ENCODE measurements around the gene YES1. TPM values are rescaled to one million over a fixed set of nuclear protein-coding genes. Genes with fewer than 3 reads are reported as not detected.

Gene YES1
- total and polyA plus RNA-seq, 3 donors from 2014 or later: 31.8 to 228 (median 193) TPM

GRCh38 chr18:678482-679182 lies 133.4 kb downstream of the YES1 start:
- peaks cover 3% of the 10 kb centered on the region for H3K4me1 ChIP-seq
- no peaks in the 10 kb centered on the region for H3K36me3 ChIP-seq (ENCODE audit: low read depth, missing control alignments)
- TF ChIP-seq POLR2A (IDR thresholded peaks at IDR 0.05): no peak
- TF ChIP-seq CTCF (IDR thresholded peaks at IDR 0.05): no peak
- DNase-seq: no peak
- no peak overlapping the region for H3K27ac ChIP-seq
- intact Hi-C loops (cut with DNase I; ENCODE audit: low total_unique reads): no loop called here
- H3K27me3 ChIP-seq: no peaks in the 10 kb centered on the region
- H3K9me3 ChIP-seq: no peaks in the 10 kb centered on the region
- H3K4me3 ChIP-seq: no peak overlapping the region
- WGBS, 2 donors: 85 to 89% methylated on average over 14 to 15 of the region's 15 CpGs

- no peak overlapping the region for H3K4me3 ChIP-seq
- H3K9me3 ChIP-seq: no peaks in the 10 kb centered on the region
- no peak for DNase-seq
- H3K4me1 ChIP-seq: peaks cover 3% of the 10 kb centered on the region
- no peaks in the 10 kb centered on the region for H3K36me3 ChIP-seq (ENCODE audit: low read depth, missing control alignments)
- no peak overlapping the region for H3K27ac ChIP-seq
- intact Hi-C loops (cut with DNase I; ENCODE audit: low total_unique reads): no loop called here
- TF ChIP-seq CTCF (IDR thresholded peaks at IDR 0.05) (no peak), POLR2A (IDR thresholded peaks at IDR 0.05) (no peak)
- H3K27me3 ChIP-seq: no peaks in the 10 kb centered on the region
- 82 to 90% methylated on average over 14 of the region's 14 CpGs for WGBS, 2 donors
These were observed 134.1 kb downstream of the YES1 start for GRCh38 chr18:677951-678381.

GRCh38 chr18:677145-677544 lies 134.9 kb downstream of the YES1 start:
- WGBS, 2 donors: 44 to 64% methylated on average over 4 of the region's 4 CpGs
- H3K27me3 ChIP-seq: no peaks in the 10 kb centered on the region
- intact Hi-C loops (cut with DNase I; ENCODE audit: low total_unique reads): no loop called here
- no peak overlapping the region for H3K27ac ChIP-seq
- no peaks in the 10 kb centered on the region for H3K9me3 ChIP-seq
- DNase-seq: no peak
- no peak overlapping the region for H3K4me3 ChIP-seq
- no peak for TF ChIP-seq CTCF (IDR thresholded peaks at IDR 0.05)
- TF ChIP-seq POLR2A (IDR thresholded peaks at IDR 0.05): no peak
- H3K36me3 ChIP-seq (ENCODE audit: low read depth, missing control alignments): no peaks in the 10 kb centered on the region
- H3K4me1 ChIP-seq: peaks cover 3% of the 10 kb centered on the region

- DNase-seq: no peak
- Histone ChIP-seq H3K36me3 (ENCODE audit: low read depth, missing control alignments) (no peaks in the 10 kb centered on the region), H3K27ac (no peak overlapping the region), H3K4me1 (peaks cover 3% of the 10 kb centered on the region), H3K27me3 (no peaks in the 10 kb centered on the region), H3K4me3 (no peak overlapping the region), H3K9me3 (no peaks in the 10 kb centered on the region)
- intact Hi-C loops (cut with DNase I; ENCODE audit: low total_unique reads): no loop called here
- 85 to 91% methylated on average over 3 of the region's 3 CpGs for WGBS, 2 donors
- no peak for TF ChIP-seq POLR2A (IDR thresholded peaks at IDR 0.05)
- no peak for TF ChIP-seq CTCF (IDR thresholded peaks at IDR 0.05)
These were observed 135.3 kb downstream of the YES1 start for GRCh38 chr18:676736-677135.

- no peak for TF ChIP-seq POLR2A (IDR thresholded peaks at IDR 0.05)
- no peak for TF ChIP-seq CTCF (IDR thresholded peaks at IDR 0.05)
- Histone ChIP-seq H3K36me3 (ENCODE audit: low read depth, missing control alignments) (no peaks in the 10 kb centered on the region), H3K27me3 (no peaks in the 10 kb centered on the region), H3K4me3 (no peak overlapping the region), H3K4me1 (peaks cover 3% of the 10 kb centered on the region), H3K27ac (no peak overlapping the region), H3K9me3 (no peaks in the 10 kb centered on the region)
- WGBS, 2 donors: 83 to 93% methylated on average over 5 of the region's 5 CpGs
- intact Hi-C loops (cut with DNase I; ENCODE audit: low total_unique reads): no loop called here
- no peak for DNase-seq
These were observed 136.0 kb downstream of the YES1 start for GRCh38 chr18:676069-676468.

Measured in testis (tissue), 3 donors.